Measurements from ENCODE around the gene SLF2.

The SLF2 gene

GRCh38 chr10:100886963-100887362 is 25.8 kb upstream of the SLF2 start:
- TF ChIP-seq POLR2A (IDR thresholded peaks at IDR 0.05; ENCODE audit: low read depth, low read length): no peak
- no peak for TF ChIP-seq TAF1 (IDR thresholded peaks at IDR 0.05; ENCODE audit: low read depth, low read length)
- TF ChIP-seq POLR2AphosphoS5 (IDR thresholded peaks at IDR 0.05; ENCODE audit: low read depth, low read length): no peak
- no peak for TF ChIP-seq SPI1 (IDR thresholded peaks at IDR 0.05; ENCODE audit: low read depth, low read length)
- no peak for TF ChIP-seq PAX5 (IDR thresholded peaks at IDR 0.05; ENCODE audit: insufficient read depth, low read length, severe bottlenecking)
- no peak for TF ChIP-seq POU2F2 (IDR thresholded peaks at IDR 0.05; ENCODE audit: low read depth, low read length)
- FAIRE-seq (no peak), DNase-seq (ENCODE audit: insufficient read length, low spot score) (no peak)

GRCh38 chr10:100887761-100888296 is 24.9 kb upstream of the SLF2 start:
- TF ChIP-seq TAF1 (IDR thresholded peaks at IDR 0.05; ENCODE audit: low read depth, low read length) (no peak), POU2F2 (IDR thresholded peaks at IDR 0.05; ENCODE audit: low read depth, low read length) (no peak), POLR2A (IDR thresholded peaks at IDR 0.05; ENCODE audit: low read depth, low read length) (no peak), POLR2AphosphoS5 (IDR thresholded peaks at IDR 0.05; ENCODE audit: low read depth, low read length) (no peak), PAX5 (IDR thresholded peaks at IDR 0.05; ENCODE audit: insufficient read depth, low read length, severe bottlenecking) (no peak), SPI1 (IDR thresholded peaks at IDR 0.05; ENCODE audit: low read depth, low read length) (no peak)
- no peak for DNase-seq (ENCODE audit: insufficient read length, low spot score)
- FAIRE-seq: no peak

- DNase-seq (ENCODE audit: insufficient read length, low spot score) (no peak), FAIRE-seq (no peak)
- TF ChIP-seq POLR2A (IDR thresholded peaks at IDR 0.05; ENCODE audit: low read depth, low read length): no peak
- TF ChIP-seq SPI1 (IDR thresholded peaks at IDR 0.05; ENCODE audit: low read depth, low read length): no peak
- TF ChIP-seq PAX5 (IDR thresholded peaks at IDR 0.05; ENCODE audit: insufficient read depth, low read length, severe bottlenecking): no peak
- no peak for TF ChIP-seq TAF1 (IDR thresholded peaks at IDR 0.05; ENCODE audit: low read depth, low read length)
- TF ChIP-seq POU2F2 (IDR thresholded peaks at IDR 0.05; ENCODE audit: low read depth, low read length): no peak
- no peak for TF ChIP-seq POLR2AphosphoS5 (IDR thresholded peaks at IDR 0.05; ENCODE audit: low read depth, low read length)
Observed at GRCh38 chr10:100888957-100889356, 23.8 kb upstream of the SLF2 start.

- TF ChIP-seq POLR2AphosphoS5 (IDR thresholded peaks at IDR 0.05; ENCODE audit: low read depth, low read length) (no peak), POU2F2 (IDR thresholded peaks at IDR 0.05; ENCODE audit: low read depth, low read length) (no peak)
- DNase-seq (ENCODE audit: insufficient read length, low spot score) (no peak), FAIRE-seq (no peak)
Observed at GRCh38 chr10:100889546-100889945, 23.2 kb upstream of the SLF2 start.

GRCh38 chr10:100890141-100890672 is 22.6 kb upstream of the SLF2 start:
- TF ChIP-seq POLR2AphosphoS5 (IDR thresholded peaks at IDR 0.05; ENCODE audit: low read depth, low read length) (no peak), SPI1 (IDR thresholded peaks at IDR 0.05; ENCODE audit: low read depth, low read length) (no peak), TAF1 (IDR thresholded peaks at IDR 0.05; ENCODE audit: low read depth, low read length) (no peak), POU2F2 (IDR thresholded peaks at IDR 0.05; ENCODE audit: low read depth, low read length) (no peak), PAX5 (IDR thresholded peaks at IDR 0.05; ENCODE audit: insufficient read depth, low read length, severe bottlenecking) (no peak), POLR2A (IDR thresholded peaks at IDR 0.05; ENCODE audit: low read depth, low read length) (no peak)
- DNase-seq (ENCODE audit: insufficient read length, low spot score): no peak
- FAIRE-seq: no peak

GRCh38 chr10:100890673-100891317 is 22.0 kb upstream of the SLF2 start:
- TF ChIP-seq POLR2A (IDR thresholded peaks at IDR 0.05; ENCODE audit: low read depth, low read length): no peak
- TF ChIP-seq SPI1 (IDR thresholded peaks at IDR 0.05; ENCODE audit: low read depth, low read length): no peak
- TF ChIP-seq TAF1 (IDR thresholded peaks at IDR 0.05; ENCODE audit: low read depth, low read length): no peak
- TF ChIP-seq POLR2AphosphoS5 (IDR thresholded peaks at IDR 0.05; ENCODE audit: low read depth, low read length): no peak
- TF ChIP-seq POU2F2 (IDR thresholded peaks at IDR 0.05; ENCODE audit: low read depth, low read length): no peak
- no peak for TF ChIP-seq PAX5 (IDR thresholded peaks at IDR 0.05; ENCODE audit: insufficient read depth, low read length, severe bottlenecking)
- FAIRE-seq (no peak), DNase-seq (ENCODE audit: insufficient read length, low spot score) (no peak)

GRCh38 chr10:100894033-100894432 is 18.7 kb upstream of the SLF2 start:
- no peak for TF ChIP-seq POLR2A (IDR thresholded peaks at IDR 0.05; ENCODE audit: low read depth, low read length)
- no peak for TF ChIP-seq PAX5 (IDR thresholded peaks at IDR 0.05; ENCODE audit: insufficient read depth, low read length, severe bottlenecking)
- no peak for TF ChIP-seq SPI1 (IDR thresholded peaks at IDR 0.05; ENCODE audit: low read depth, low read length)
- no peak for TF ChIP-seq POU2F2 (IDR thresholded peaks at IDR 0.05; ENCODE audit: low read depth, low read length)
- TF ChIP-seq POLR2AphosphoS5 (IDR thresholded peaks at IDR 0.05; ENCODE audit: low read depth, low read length): no peak
- no peak for TF ChIP-seq TAF1 (IDR thresholded peaks at IDR 0.05; ENCODE audit: low read depth, low read length)
- no peak for FAIRE-seq
- no peak for DNase-seq (ENCODE audit: insufficient read length, low spot score)

GRCh38 chr10:100894589-100895294 is 18.0 kb upstream of the SLF2 start:
- TF ChIP-seq TAF1 (IDR thresholded peaks at IDR 0.05; ENCODE audit: low read depth, low read length) (no peak), PAX5 (IDR thresholded peaks at IDR 0.05; ENCODE audit: insufficient read depth, low read length, severe bottlenecking) (no peak), POLR2A (IDR thresholded peaks at IDR 0.05; ENCODE audit: low read depth, low read length) (no peak), SPI1 (IDR thresholded peaks at IDR 0.05; ENCODE audit: low read depth, low read length) (no peak), POU2F2 (IDR thresholded peaks at IDR 0.05; ENCODE audit: low read depth, low read length) (no peak), POLR2AphosphoS5 (IDR thresholded peaks at IDR 0.05; ENCODE audit: low read depth, low read length) (no peak)
- DNase-seq (ENCODE audit: insufficient read length, low spot score) (no peak), FAIRE-seq (no peak)

- no peak for DNase-seq (ENCODE audit: insufficient read length, low spot score)
- FAIRE-seq: peak; percentile 20
- TF ChIP-seq TAF1 (IDR thresholded peaks at IDR 0.05; ENCODE audit: low read depth, low read length): no peak
Observed at GRCh38 chr10:100895346-100895745, 17.4 kb upstream of the SLF2 start.
